Gastroesophageal sphincter (tissue), 3 donors: ENCODE measurements around the gene NEK7.

ENCODE experiments used
- EP300 ChIP-seq: sonication (generic); formaldehyde crosslinking; IDR thresholded peaks from one replicate; pipeline ENCODE4 v1.6.1; 2017; ENCODE audit warnings: antibody characterized with exemption, mild to moderate bottlenecking
- POLR2A ChIP-seq, 2 donors: fragments of 450-650 bp; IDR thresholded peaks; one replicate each; pipeline ENCODE4 v1.6.1; 2017; ENCODE audit warnings: antibody characterized with exemption in 2 of 2, mild to moderate bottlenecking in 2 of 2, moderate library complexity in 1 of 2
- POLR2AphosphoS5 ChIP-seq: sonication (generic); formaldehyde crosslinking; IDR thresholded peaks from one replicate; pipeline ENCODE4 v1.6.1; 2017; ENCODE audit warnings: antibody characterized with exemption
- TF ChIP-seq, protein P1 (sequence below), 4 experiments: fragments of 200-600 bp in 2 of 4; fragments of 450-650 bp in 2 of 4; sonication (generic) in 1 of 4; IDR thresholded peaks; one replicate each; pipeline ENCODE4 v1.5.1; 2017 to 2019; ENCODE audit warnings: antibody characterized with exemption in 4 of 4, mild to moderate bottlenecking in 2 of 4, moderate library complexity in 2 of 4

DNA sequence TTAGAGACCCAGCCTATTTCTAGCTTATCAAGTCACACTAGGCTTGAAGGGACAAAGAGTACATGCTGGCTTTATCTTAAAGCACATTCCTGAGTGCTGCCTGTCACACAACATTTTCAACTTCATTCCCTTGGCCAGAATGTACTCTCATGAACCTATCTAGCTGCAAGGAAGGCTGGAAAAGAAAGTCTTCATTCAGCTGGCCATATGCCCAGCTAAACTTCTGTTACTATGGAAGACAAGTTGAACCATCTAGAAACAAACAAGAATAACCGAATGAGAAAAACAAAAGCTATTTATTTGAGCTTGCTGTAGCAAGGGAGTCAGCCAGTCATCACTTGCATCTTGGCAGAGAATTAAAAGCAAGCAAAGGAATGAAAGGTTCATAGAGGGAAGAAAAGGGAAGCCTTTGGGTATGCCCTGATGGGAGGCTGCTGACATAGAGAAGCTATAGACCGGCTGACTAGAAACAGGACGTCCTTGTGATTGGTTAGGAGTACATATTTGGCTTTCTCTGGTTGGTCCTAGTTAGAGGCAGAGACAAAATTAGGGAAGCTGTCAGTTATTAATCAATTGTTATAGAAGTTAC lies 108.4 kb downstream of the NEK7 start:
- TF ChIP-seq, protein P1, sequence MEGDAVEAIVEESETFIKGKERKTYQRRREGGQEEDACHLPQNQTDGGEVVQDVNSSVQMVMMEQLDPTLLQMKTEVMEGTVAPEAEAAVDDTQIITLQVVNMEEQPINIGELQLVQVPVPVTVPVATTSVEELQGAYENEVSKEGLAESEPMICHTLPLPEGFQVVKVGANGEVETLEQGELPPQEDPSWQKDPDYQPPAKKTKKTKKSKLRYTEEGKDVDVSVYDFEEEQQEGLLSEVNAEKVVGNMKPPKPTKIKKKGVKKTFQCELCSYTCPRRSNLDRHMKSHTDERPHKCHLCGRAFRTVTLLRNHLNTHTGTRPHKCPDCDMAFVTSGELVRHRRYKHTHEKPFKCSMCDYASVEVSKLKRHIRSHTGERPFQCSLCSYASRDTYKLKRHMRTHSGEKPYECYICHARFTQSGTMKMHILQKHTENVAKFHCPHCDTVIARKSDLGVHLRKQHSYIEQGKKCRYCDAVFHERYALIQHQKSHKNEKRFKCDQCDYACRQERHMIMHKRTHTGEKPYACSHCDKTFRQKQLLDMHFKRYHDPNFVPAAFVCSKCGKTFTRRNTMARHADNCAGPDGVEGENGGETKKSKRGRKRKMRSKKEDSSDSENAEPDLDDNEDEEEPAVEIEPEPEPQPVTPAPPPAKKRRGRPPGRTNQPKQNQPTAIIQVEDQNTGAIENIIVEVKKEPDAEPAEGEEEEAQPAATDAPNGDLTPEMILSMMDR (IDR thresholded peaks at IDR 0.05) = no peak
- no peak for TF ChIP-seq POLR2AphosphoS5
- TF ChIP-seq POLR2A (IDR thresholded peaks at IDR 0.05) = no peak
- no peak for TF ChIP-seq EP300
